A673 (cell line): ENCODE measurements around the gene CUL7. TPM values are rescaled to one million over a fixed set of nuclear protein-coding genes. Genes with fewer than 3 reads are reported as not detected.

Source experiments
- BruUV-seq: library from RNA; stranded (reverse); fragments of 400-500 nt; replicated peaks from 2 replicates; lab custom pipeline; 2021; lab: Mats Ljungman, UMichigan
- CTCF ChIA-PET: fragments of 300-600 bp; sonication (Branson Sonifier 250); formaldehyde crosslinking; loops from one replicate; lab custom pipeline; 2022; ENCODE audit warnings: antibody characterized with exemption; lab: Charles Lee
- POLR2A ChIA-PET: fragments of 300-600 bp; sonication (Branson Sonifier 250); formaldehyde crosslinking; loops from one replicate; lab custom pipeline; 2022; ENCODE audit warnings: antibody characterized with exemption; ENCODE audit not compliant: low non-redundant PET; lab: Charles Lee
- DNase-seq: peaks from one replicate; pipeline ENCODE4 v3.0.0-alpha.2; 2015; ENCODE audit warnings: low spot score
- H3K27ac ChIP-seq: fragments of 200-600 bp; sonication (generic); 2 replicates; pipeline ENCODE4 v1.5.1; 2016; ENCODE audit warnings: mixed run types, low read depth, mild to moderate bottlenecking, mixed read lengths, antibody characterized with exemption, low read length; ENCODE audit not compliant: poor library complexity, severe bottlenecking
- H3K27me3 ChIP-seq: fragments of 200-600 bp; sonication (generic); replicated peaks from 2 replicates; pipeline ENCODE4 v1.6.1; 2017; ENCODE audit warnings: mixed run types, low read depth, mild to moderate bottlenecking, mixed read lengths, antibody characterized with exemption, low read length; ENCODE audit not compliant: insufficient read depth, poor library complexity
- H3K36me3 ChIP-seq: fragments of 200-600 bp; sonication (generic); 2 replicates; pipeline ENCODE4 v1.6.1; 2016; ENCODE audit warnings: mixed run types, mild to moderate bottlenecking, mixed read lengths, antibody characterized with exemption, low read length; ENCODE audit not compliant: insufficient read depth, poor library complexity, severe bottlenecking
- H3K4me1 ChIP-seq: fragments of 200-600 bp; sonication (generic); 2 replicates; pipeline ENCODE4 v1.6.1; 2017; ENCODE audit warnings: mixed run types, mild to moderate bottlenecking, mixed read lengths, antibody characterized with exemption, low read length; ENCODE audit not compliant: insufficient read depth, poor library complexity, severe bottlenecking
- H3K4me3 ChIP-seq: fragments of 200-600 bp; sonication (generic); 2 replicates; pipeline ENCODE4 v1.5.1; 2016; ENCODE audit warnings: low read depth, mixed run types, mild to moderate bottlenecking, mixed read lengths, low read length; ENCODE audit not compliant: poor library complexity, severe bottlenecking
- H3K9me3 ChIP-seq: fragments of 200-600 bp; sonication (generic); 2 replicates; pipeline ENCODE4 v1.6.1; 2016; ENCODE audit warnings: mixed run types, low read depth, mild to moderate bottlenecking, mixed read lengths, antibody characterized with exemption, low read length; ENCODE audit not compliant: poor library complexity, severe bottlenecking
- CTCF ChIP-seq: fragments of 300-800, 200-600 bp; sonication (generic); conservative IDR thresholded peaks from 2 replicates; pipeline ENCODE4 v1.5.1; 2017; ENCODE audit warnings: low read depth, mild to moderate bottlenecking, antibody characterized with exemption, low read length, moderate library complexity, mixed read lengths
- EZH2 ChIP-seq: fragments of 200-600 bp; sonication (generic); IDR thresholded peaks from 2 replicates; pipeline ENCODE4 v1.6.1; 2017; ENCODE audit warnings: borderline replicate concordance, low read depth, mild to moderate bottlenecking, mixed read lengths, antibody characterized with exemption, low read length; ENCODE audit not compliant: poor library complexity, severe bottlenecking
- intact Hi-C: fragments of 100-400 bp; cut with micrococcal nuclease; formaldehyde crosslinking; loops from one replicate; pipeline ENCODE4 v1.10.0; 2022; ENCODE audit not compliant: unreplicated experiment
- total RNA-seq: library from RNA; stranded (reverse); gene quantifications from 2 replicates; pipeline ENCODE4 v1.2.3, GENCODE V29; 2021

Gene CUL7
- total RNA-seq, 1 experiment from 2014 or later = 29.4 TPM

- Histone ChIP-seq H3K4me1 (peaks cover 9% of the 10 kb centered on the region), H3K36me3 (no peaks in the 10 kb centered on the region), H3K4me3 (no peak overlapping the region), H3K27me3 (no peaks in the 10 kb centered on the region), H3K27ac (peak overlapping the region; percentile 58), H3K9me3 (no peaks in the 10 kb centered on the region)
- intact Hi-C loops = no loop called here
- no peak for DNase-seq
- TF ChIP-seq CTCF (no peak), EZH2 (no peak)
- POLR2A ChIA-PET = interaction anchor here (0.5 kb wide), 1 partner anchor 8 kb away, joined by 3 read pairs; no protein-coding TSS in a partner anchor
- BruUV-seq = no TSS peak
- CTCF ChIA-PET = no interaction called here
These were observed 43.4 kb upstream of the CUL7 start for GRCh38 chr6:43097098-43097489.

- H3K27ac ChIP-seq = peak overlapping the region; percentile 58
- ChIA-PET POLR2A (interaction anchor here (0.5 kb wide), 1 partner anchor 9 kb away, joined by 3 read pairs; no protein-coding TSS in a partner anchor), CTCF (no interaction called here)
- intact Hi-C loops = no loop called here
- peak; percentile 37 for DNase-seq
- peaks cover 9% of the 10 kb centered on the region for H3K4me1 ChIP-seq
- no peak overlapping the region for H3K4me3 ChIP-seq
- no peaks in the 10 kb centered on the region for H3K27me3 ChIP-seq
- no TSS peak for BruUV-seq
- TF ChIP-seq EZH2 = no peak
- TF ChIP-seq CTCF = no peak
- no peaks in the 10 kb centered on the region for H3K9me3 ChIP-seq
- no peaks in the 10 kb centered on the region for H3K36me3 ChIP-seq
These were observed 42.9 kb upstream of the CUL7 start for GRCh38 chr6:43096451-43097097.

- Histone ChIP-seq H3K27me3 (no peaks in the 10 kb centered on the region), H3K36me3 (no peaks in the 10 kb centered on the region), H3K27ac (peak overlapping the region; percentile 58), H3K9me3 (no peaks in the 10 kb centered on the region), H3K4me1 (peaks cover 12% of the 10 kb centered on the region), H3K4me3 (no peak overlapping the region)
- intact Hi-C loops = no loop called here
- no TSS peak for BruUV-seq
- no peak for DNase-seq
- TF ChIP-seq EZH2 = no peak
- TF ChIP-seq CTCF = no peak
- ChIA-PET POLR2A (interaction anchor here (0.6 kb wide), 1 partner anchor 119 kb away, joined by 4 read pairs; no protein-coding TSS in a partner anchor), CTCF (no interaction called here)
These were observed 42.3 kb upstream of the CUL7 start for GRCh38 chr6:43095939-43096338.
